Neural cell (in vitro differentiated cells): ENCODE measurements around the gene PIK3C2A.

Experiments used
- CTCF ChIP-seq: fragments of 450-650 bp; IDR thresholded peaks from 2 replicates; pipeline ENCODE4 v1.5.1; 2014; ENCODE audit warnings: antibody characterized with exemption, mild to moderate bottlenecking, moderate library complexity; ENCODE audit not compliant: poor library complexity, severe bottlenecking
- POLR2AphosphoS5 ChIP-seq: IDR thresholded peaks from 2 replicates; pipeline ENCODE4 v1.6.1; 2012
- RAD21 ChIP-seq: fragments of 450-650 bp; conservative IDR thresholded peaks from 2 replicates; pipeline ENCODE4 v1.6.1; 2014; ENCODE audit warnings: antibody characterized with exemption, mild to moderate bottlenecking, moderate library complexity
- REST ChIP-seq: IDR thresholded peaks from 2 replicates; pipeline ENCODE4 v1.6.1; 2012; ENCODE audit warnings: borderline replicate concordance

- TF ChIP-seq CTCF (no peak), POLR2AphosphoS5 (no peak), REST (no peak), RAD21 (no peak)
Measured at GRCh38 chr11:17186932-17187692, 20.7 kb downstream of the PIK3C2A start.
